RWPE1 (cell line): ENCODE data around the gene RUNX2.
A peak's percentile ranks its signal among the peaks of the same experiment; 100 is the strongest.

Source experiments
- CTCF ChIA-PET: fragments of 350-600 bp; sonication (Branson Sonifier 250); formaldehyde crosslinking; extraction: SDS; loops from one replicate; lab custom pipeline; 2021; lab: Yijun Ruan, JAX
- POLR2A ChIA-PET: fragments of 400-600 bp; formaldehyde crosslinking; extraction: SDS; loops from one replicate; lab custom pipeline; 2020; ENCODE audit warnings: antibody characterized with exemption; ENCODE audit not compliant: low non-redundant PET; lab: Yijun Ruan, JAX
- DNase-seq: peaks from one replicate; pipeline ENCODE4 v3.0.0; 2012; ENCODE audit warnings: low spot score
- H3K27ac ChIP-seq: fragments of 450-650 bp; 2 replicates; pipeline ENCODE4 v1.5.1; 2017
- TF ChIP-seq, protein P1 (sequence below): fragments of 450-650 bp; conservative IDR thresholded peaks from 2 replicates; pipeline ENCODE4 v1.5.1; 2017; ENCODE audit warnings: low read depth, mild to moderate bottlenecking

The RUNX2 gene

GRCh38 chr6:45445749-45446549 is 117.8 kb downstream of the RUNX2 start:
- POLR2A ChIA-PET = no interaction called here
- TF ChIP-seq, protein P1, sequence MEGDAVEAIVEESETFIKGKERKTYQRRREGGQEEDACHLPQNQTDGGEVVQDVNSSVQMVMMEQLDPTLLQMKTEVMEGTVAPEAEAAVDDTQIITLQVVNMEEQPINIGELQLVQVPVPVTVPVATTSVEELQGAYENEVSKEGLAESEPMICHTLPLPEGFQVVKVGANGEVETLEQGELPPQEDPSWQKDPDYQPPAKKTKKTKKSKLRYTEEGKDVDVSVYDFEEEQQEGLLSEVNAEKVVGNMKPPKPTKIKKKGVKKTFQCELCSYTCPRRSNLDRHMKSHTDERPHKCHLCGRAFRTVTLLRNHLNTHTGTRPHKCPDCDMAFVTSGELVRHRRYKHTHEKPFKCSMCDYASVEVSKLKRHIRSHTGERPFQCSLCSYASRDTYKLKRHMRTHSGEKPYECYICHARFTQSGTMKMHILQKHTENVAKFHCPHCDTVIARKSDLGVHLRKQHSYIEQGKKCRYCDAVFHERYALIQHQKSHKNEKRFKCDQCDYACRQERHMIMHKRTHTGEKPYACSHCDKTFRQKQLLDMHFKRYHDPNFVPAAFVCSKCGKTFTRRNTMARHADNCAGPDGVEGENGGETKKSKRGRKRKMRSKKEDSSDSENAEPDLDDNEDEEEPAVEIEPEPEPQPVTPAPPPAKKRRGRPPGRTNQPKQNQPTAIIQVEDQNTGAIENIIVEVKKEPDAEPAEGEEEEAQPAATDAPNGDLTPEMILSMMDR = no peak
- H3K27ac ChIP-seq = peak overlapping the region; percentile 87; the same call in 1 of the 2 replicates
- DNase-seq = peak; percentile 86
- CTCF ChIA-PET = interaction anchor here (0.6 kb wide), 1 partner anchor 1415 kb away, joined by 3 read pairs; no protein-coding TSS in a partner anchor

DNA sequence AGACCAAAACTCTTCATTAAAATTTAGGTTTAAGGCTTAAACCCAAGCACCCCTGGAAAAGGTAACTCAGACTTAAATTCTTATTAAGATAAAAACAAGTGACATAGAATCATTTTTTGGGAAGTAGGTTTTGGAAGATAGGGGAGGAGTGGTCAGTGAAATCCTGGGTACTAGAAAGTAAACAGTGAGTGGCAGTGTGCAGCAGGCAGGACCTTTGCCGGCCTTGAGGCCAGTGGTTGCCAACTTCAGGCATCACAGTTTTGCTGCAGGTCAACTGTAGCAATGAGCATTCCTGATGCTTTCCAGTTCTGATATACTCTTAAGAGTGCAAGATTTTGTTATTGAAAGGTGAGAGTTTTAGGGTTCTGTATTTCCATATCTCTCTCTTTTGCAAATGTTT is 118.9 kb downstream of the RUNX2 start:
- DNase-seq = no peak
- ChIA-PET POLR2A (no interaction called here), CTCF (no interaction called here)
- peak overlapping the region; percentile 58 for H3K27ac ChIP-seq
- TF ChIP-seq, protein P1 = no peak

GRCh38 chr6:45447716-45448115 is 119.6 kb downstream of the RUNX2 start:
- H3K27ac ChIP-seq = no peak overlapping the region
- ChIA-PET POLR2A (no interaction called here), CTCF (no interaction called here)
- no peak for DNase-seq
- TF ChIP-seq, protein P1 = no peak

DNA sequence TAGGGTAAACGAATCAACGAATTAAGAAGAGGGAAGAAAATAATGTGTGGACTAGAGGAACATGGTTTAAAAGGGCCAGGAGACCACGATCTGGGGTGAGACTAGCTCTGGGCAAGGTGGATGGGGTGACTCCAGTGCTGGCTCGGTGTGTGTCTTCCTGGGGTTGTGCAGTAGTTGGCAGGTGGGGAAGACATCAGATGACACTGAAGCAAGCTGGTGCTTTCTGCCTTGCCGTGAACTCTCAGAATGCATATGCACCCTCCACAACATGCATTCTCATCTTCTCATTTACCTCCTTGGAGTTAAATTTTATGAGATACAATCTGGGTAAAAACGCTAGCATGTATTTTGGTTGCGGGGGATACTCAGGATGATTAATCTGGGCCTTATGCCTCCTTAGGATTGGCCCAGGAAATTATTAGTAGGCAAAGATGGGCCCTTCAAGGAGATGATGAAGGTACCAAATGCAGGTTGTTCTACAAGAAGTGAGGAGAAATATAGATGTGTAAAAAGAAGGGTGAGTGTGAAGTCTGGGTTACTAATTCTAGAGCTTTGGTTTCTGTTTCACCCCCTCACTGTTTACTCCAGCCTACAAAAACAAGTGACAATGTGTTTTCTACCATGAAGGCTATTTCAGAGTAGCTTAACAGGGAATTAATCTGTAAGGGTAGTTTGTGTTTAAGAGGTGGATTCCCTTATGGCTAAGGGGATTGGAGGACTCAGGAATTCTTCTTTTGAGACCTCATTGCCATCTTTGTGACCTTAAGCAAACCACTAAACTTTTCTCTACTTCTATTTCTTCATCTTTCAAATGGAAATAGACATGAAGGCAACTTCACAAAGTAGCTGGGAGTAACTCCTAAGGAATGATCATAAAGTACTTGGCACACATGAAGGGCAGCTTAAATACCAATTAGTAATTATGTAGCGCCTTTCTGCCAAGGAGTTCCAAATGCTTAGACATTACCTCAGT is 120.6 kb downstream of the RUNX2 start:
- no peak overlapping the region for H3K27ac ChIP-seq
- ChIA-PET CTCF (no interaction called here), POLR2A (no interaction called here)
- no peak for DNase-seq
- TF ChIP-seq, protein P1 = no peak

DNA sequence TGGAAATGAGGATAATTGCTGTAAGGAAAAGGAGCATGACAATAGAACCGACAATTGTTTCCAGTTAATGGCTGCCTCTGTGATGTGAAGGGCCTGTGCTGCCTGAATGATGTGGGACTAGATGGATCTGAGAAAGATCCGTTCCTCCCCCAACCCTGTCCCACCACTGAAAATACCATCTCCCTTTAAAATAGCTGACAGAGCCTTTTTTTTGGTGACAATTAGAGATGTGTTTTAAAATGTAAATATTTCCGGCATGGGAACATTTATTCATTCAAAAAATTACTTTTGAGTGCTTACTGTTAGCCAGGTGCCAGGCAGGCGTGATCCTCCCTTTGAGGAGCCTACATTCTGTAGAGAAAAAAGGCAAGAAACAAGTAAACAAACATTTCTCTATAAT is 122.0 kb downstream of the RUNX2 start:
- ChIA-PET POLR2A (no interaction called here), CTCF (no interaction called here)
- no peak for DNase-seq
- H3K27ac ChIP-seq = no peak overlapping the region
- TF ChIP-seq, protein P1 = no peak

DNA sequence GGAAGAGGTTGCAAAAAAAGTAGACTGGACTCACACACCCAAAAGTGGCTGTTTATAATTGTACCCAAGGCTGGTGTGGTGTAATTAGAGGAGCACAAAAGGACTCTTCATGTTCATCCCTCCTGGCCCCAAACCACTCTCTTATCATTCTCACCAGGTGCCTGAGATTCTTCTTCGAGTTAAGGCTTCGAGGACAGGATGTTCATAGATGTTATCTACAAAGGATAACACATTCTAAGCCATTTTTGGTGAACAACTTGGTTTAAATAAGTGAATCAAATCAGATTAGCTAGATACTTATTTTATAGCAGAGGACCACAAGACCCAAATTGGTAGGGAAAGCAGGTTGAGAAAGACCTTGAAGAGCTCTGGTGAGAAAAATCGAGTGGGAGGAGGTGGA is 122.7 kb downstream of the RUNX2 start:
- TF ChIP-seq, protein P1 = no peak
- ChIA-PET POLR2A (no interaction called here), CTCF (no interaction called here)
- DNase-seq = no peak
- H3K27ac ChIP-seq = no peak overlapping the region
